Neuronal stem cell (in vitro differentiated cells): Measurements from ENCODE around the gene AATK.
A peak's percentile ranks its signal among the peaks of the same experiment; 100 is the strongest.

ENCODE experiments used
- DNase-seq: peaks from one replicate; pipeline ENCODE4 v3.0.0-alpha.2; 2013; ENCODE audit warnings: low spot score
- H2AFZ ChIP-seq: one replicate; pipeline ENCODE4 v1.6.1; 2013; ENCODE audit warnings: mild to moderate bottlenecking, low read length, inconsistent platforms
- H2AK5ac ChIP-seq: 2 replicates; pipeline ENCODE4 v1.6.1; 2013; ENCODE audit warnings: low read depth, mild to moderate bottlenecking, inconsistent platforms, low read length, moderate library complexity, mixed read lengths
- H2BK120ac ChIP-seq: 2 replicates; pipeline ENCODE4 v1.6.1; 2013; ENCODE audit warnings: low read depth, mild to moderate bottlenecking, inconsistent platforms, low read length, moderate library complexity, mixed read lengths
- H2BK12ac ChIP-seq: one replicate; pipeline ENCODE4 v1.6.1; 2013; ENCODE audit warnings: low read length, inconsistent platforms
- H2BK15ac ChIP-seq: 2 replicates; pipeline ENCODE4 v1.6.1; 2013; ENCODE audit warnings: mild to moderate bottlenecking, low read length, inconsistent platforms, mixed read lengths
- H2BK5ac ChIP-seq: one replicate; pipeline ENCODE4 v1.6.1; 2013; ENCODE audit warnings: inconsistent platforms, mild to moderate bottlenecking, low read length, moderate library complexity
- H3K14ac ChIP-seq: one replicate; pipeline ENCODE4 v1.6.1; 2013; ENCODE audit warnings: low read length, inconsistent platforms
- H3K18ac ChIP-seq: 2 replicates; pipeline ENCODE4 v1.6.1; 2013; ENCODE audit warnings: low read length, inconsistent platforms
- H3K23ac ChIP-seq: 2 replicates; pipeline ENCODE4 v1.6.1; 2013; ENCODE audit warnings: low read depth, mild to moderate bottlenecking, mixed read lengths, low read length, inconsistent platforms; ENCODE audit not compliant: poor library complexity
- H3K27ac ChIP-seq: replicated peaks from 3 replicates; pipeline ENCODE4 v1.5.1; 2013; ENCODE audit warnings: low read length, inconsistent platforms
- H3K27me3 ChIP-seq, 3 experiments: 2 replicates each; pipeline ENCODE4 v1.6.1; 2013; ENCODE audit warnings: low read length in 3 of 3, mild to moderate bottlenecking in 2 of 3, inconsistent platforms in 1 of 3, low read depth in 1 of 3, mixed read lengths in 1 of 3, moderate library complexity in 1 of 3; ENCODE audit not compliant: control insufficient read depth in 3 of 3, insufficient read depth in 3 of 3
- H3K36me3 ChIP-seq, 2 donors: replicated peaks in 1 of 2; 2 replicates each; pipeline ENCODE4 v1.6.1; 2013; ENCODE audit warnings: low read length in 2 of 2; ENCODE audit not compliant: control insufficient read depth in 2 of 2, insufficient read depth in 2 of 2
- H3K4ac ChIP-seq: 2 replicates; pipeline ENCODE4 v1.6.1; 2013; ENCODE audit warnings: inconsistent platforms, mild to moderate bottlenecking, low read length, moderate library complexity
- H3K4me1 ChIP-seq, 2 donors: 1 replicate in 1 of 2; 2 replicates in 1 of 2; pipeline ENCODE4 v1.6.1; 2013; ENCODE audit warnings: low read length in 2 of 2, low read depth in 1 of 2; ENCODE audit not compliant: control insufficient read depth in 2 of 2, insufficient read depth in 1 of 2
- H3K4me2 ChIP-seq: one replicate; pipeline ENCODE4 v1.6.1; 2013; ENCODE audit warnings: mild to moderate bottlenecking, low read length, inconsistent platforms; ENCODE audit not compliant: insufficient read depth, poor library complexity, severe bottlenecking
- H3K4me3 ChIP-seq, 2 donors: 2 replicates each; pipeline ENCODE4 v1.5.1; 2013; ENCODE audit warnings: low read length in 2 of 2, mild to moderate bottlenecking in 2 of 2, inconsistent platforms in 1 of 2, moderate library complexity in 1 of 2
- H3K79me1 ChIP-seq: one replicate; pipeline ENCODE4 v1.6.1; 2013; ENCODE audit warnings: low read depth, mild to moderate bottlenecking, inconsistent platforms, low read length, moderate library complexity
- H3K9ac ChIP-seq: one replicate; pipeline ENCODE4 v1.6.1; 2013; ENCODE audit warnings: mild to moderate bottlenecking, low read depth, low read length, inconsistent platforms; ENCODE audit not compliant: poor library complexity
- H3K9me3 ChIP-seq, 2 donors: replicated peaks in 1 of 2; 2 replicates each; pipeline versions ENCODE3 to v1.6.1; 2013; ENCODE audit warnings: low read length in 2 of 2, mild to moderate bottlenecking in 2 of 2, inconsistent platforms in 1 of 2, low read depth in 1 of 2, mixed read lengths in 1 of 2, moderate library complexity in 1 of 2; ENCODE audit not compliant: control insufficient read depth in 2 of 2, insufficient read depth in 1 of 2
- H4K8ac ChIP-seq: one replicate; pipeline ENCODE4 v1.6.1; 2013; ENCODE audit warnings: low read depth, mild to moderate bottlenecking, inconsistent platforms, low read length, moderate library complexity
- H4K91ac ChIP-seq: one replicate; pipeline ENCODE4 v1.6.1; 2013; ENCODE audit warnings: low read length, low read depth, mild to moderate bottlenecking, inconsistent platforms; ENCODE audit not compliant: poor library complexity
- WGBS, 2 donors: extraction: QIAGEN DNeasy Blood & Tissue Kit; methylation state at CpG; one replicate each; pipeline ENCODE4 v1.1.7; 2013; ENCODE audit warnings: missing lambda C conversion rate in 2 of 2, mixed read lengths in 1 of 2; ENCODE audit not compliant: insufficient read length in 2 of 2, insufficient replicate concordance in 1 of 2; ENCODE audit errors: extremely low coverage in 2 of 2; 5-methylcytosine and 5-hydroxymethylcytosine counted together

Gene AATK

DNA sequence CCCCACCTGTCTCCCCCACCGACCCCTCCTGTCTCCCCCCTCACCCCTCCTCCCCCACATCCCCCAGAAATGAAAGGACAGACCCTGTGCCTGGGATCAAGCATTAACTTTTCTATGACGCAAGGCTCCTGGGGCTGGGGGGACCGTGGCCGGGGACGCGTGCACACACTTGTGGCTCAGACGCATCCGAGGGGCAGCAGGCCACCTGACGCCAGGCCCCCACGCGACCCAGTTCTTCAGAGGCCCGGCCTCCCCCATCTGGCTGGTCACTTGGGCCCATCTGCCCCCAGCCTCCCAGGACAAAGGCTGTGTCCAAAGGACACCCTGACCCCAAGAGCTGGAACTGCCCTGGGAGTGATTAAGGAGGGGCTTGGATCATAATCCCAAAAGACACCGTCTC is 14.7 kb downstream of the AATK start:
- WGBS, 2 donors: no CpG with 5 or more reads among the region's 13 CpGs
- Histone ChIP-seq H3K36me3 (no peaks in the 10 kb centered on the region), H3K79me1 (no peaks in the 10 kb centered on the region), H3K27ac (no peak overlapping the region), H2BK12ac (no peak overlapping the region), H3K4ac (no peak overlapping the region), H3K4me3 (no peak overlapping the region), H3K14ac (no peak overlapping the region), H3K9ac (no peak overlapping the region), H3K9me3 (no peaks in the 10 kb centered on the region), H2BK15ac (no peak overlapping the region), H3K4me2 (no peak overlapping the region), H3K27me3 (no peaks in the 10 kb centered on the region), H3K4me1 (peaks cover 0 to 4% of the 10 kb centered on the region in 2 donors), H4K91ac (no peak overlapping the region), H4K8ac (no peak overlapping the region), H2BK120ac (no peak overlapping the region), H3K23ac (no peak overlapping the region), H2AFZ (no peak overlapping the region), H3K18ac (peak overlapping the region; percentile 57), H2BK5ac (no peak overlapping the region), H2AK5ac (no peak overlapping the region)
- DNase-seq: no peak

DNA sequence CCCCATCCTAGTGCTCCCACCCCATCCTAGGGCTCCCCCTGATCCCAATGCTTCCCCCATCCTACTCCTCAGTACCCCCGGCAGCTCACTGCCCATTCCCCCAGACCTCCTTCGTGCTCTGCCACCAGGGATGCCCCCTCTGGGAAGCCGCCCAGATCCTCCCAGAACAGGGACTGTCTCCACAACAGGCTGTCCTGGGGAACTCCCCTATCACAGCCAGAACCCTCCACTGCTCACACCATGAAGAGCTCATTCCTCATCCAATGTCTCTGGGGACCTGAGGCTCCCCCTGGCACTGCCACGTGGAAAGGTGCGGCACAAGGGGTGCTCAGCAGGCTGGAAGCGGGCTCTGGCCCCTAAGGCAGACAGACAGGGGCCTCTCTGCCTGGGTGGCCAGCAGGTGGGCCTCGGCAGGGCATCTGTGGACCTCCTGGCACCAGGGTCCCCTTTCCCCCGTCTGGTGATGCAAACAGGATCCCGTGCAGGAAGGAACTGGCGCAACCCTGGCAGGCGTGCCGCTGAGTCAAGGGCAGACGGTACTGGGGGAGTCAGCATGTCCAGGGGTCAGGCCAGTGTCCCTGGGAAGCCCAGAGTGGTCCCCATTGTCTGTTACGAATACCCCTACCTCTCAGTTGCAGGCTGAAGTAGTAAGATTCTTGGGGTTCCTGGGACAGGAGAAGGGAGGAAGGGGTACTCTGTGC is 15.5 kb downstream of the AATK start:
- peak overlapping the region; percentile 89 for H3K23ac ChIP-seq
- no peaks in the 10 kb centered on the region for H3K36me3 ChIP-seq
- H2BK5ac ChIP-seq: no peak overlapping the region
- no peak overlapping the region for H4K8ac ChIP-seq
- H2BK12ac ChIP-seq: peak overlapping the region; percentile 14
- H3K4me2 ChIP-seq: no peak overlapping the region
- H2AFZ ChIP-seq: no peak overlapping the region
- H3K4ac ChIP-seq: no peak overlapping the region
- no peak for DNase-seq
- H3K79me1 ChIP-seq: no peaks in the 10 kb centered on the region
- H3K4me3 ChIP-seq: no peak overlapping the region
- H3K27ac ChIP-seq: no peak overlapping the region
- H3K9me3 ChIP-seq: no peaks in the 10 kb centered on the region
- H3K27me3 ChIP-seq: no peaks in the 10 kb centered on the region
- peak overlapping the region; percentile 38 for H3K14ac ChIP-seq
- WGBS, 2 donors: no CpG with 5 or more reads among the region's 14 CpGs
- H2BK120ac ChIP-seq: peak overlapping the region; percentile 47
- H3K18ac ChIP-seq: no peak overlapping the region
- H4K91ac ChIP-seq: no peak overlapping the region
- peak overlapping the region; percentile 44 for H3K9ac ChIP-seq
- H3K4me1 ChIP-seq: peaks cover 0 to 4% of the 10 kb centered on the region in 2 donors
- no peak overlapping the region for H2BK15ac ChIP-seq
- H2AK5ac ChIP-seq: peak overlapping the region; percentile 68

DNA sequence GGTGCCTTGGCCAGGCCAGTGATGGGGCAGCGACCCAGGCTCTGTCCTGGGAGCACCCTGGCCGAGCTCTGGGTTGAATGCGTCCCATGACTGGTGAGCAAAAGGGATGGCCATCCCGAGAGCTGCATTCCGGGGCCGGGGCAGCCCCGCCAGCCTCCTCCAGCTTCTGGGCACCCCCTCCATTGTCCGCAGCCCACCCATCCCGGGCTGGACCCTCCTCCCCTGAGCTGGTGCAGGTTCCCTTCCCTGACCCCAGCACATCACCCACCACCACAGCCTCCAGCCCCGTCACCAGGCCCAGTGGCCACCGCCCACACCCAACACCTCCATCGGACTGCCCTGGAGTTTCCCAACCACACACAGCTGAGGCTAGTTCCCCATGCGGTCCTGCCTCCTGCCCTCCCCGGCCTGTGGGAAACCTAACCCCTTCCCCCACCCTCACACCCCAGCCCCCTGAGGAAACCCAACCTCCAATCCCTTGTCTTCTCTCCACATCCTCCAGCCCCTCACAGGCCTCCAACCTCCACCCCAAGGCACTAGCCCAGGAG is 17.0 kb downstream of the AATK start:
- Histone ChIP-seq H3K4me2 (no peak overlapping the region), H3K4ac (no peak overlapping the region), H3K23ac (peak overlapping the region; percentile 8), H2BK15ac (peak overlapping the region; percentile 30), H3K27ac (no peak overlapping the region), H3K4me1 (peaks cover 2 to 6% of the 10 kb centered on the region in 2 donors), H2BK120ac (no peak overlapping the region), H3K4me3 (no peak overlapping the region), H3K9ac (no peak overlapping the region), H2BK12ac (no peak overlapping the region), H2AFZ (no peak overlapping the region), H3K27me3 (no peaks in the 10 kb centered on the region), H2AK5ac (peak overlapping the region; percentile 63), H3K14ac (peak overlapping the region; percentile 76), H2BK5ac (peak overlapping the region; percentile 66), H3K79me1 (no peaks in the 10 kb centered on the region), H4K91ac (no peak overlapping the region), H4K8ac (no peak overlapping the region), H3K9me3 (no peaks in the 10 kb centered on the region), H3K36me3 (no peaks in the 10 kb centered on the region), H3K18ac (no peak overlapping the region)
- no CpG with 5 or more reads among the region's 14 CpGs for WGBS, 2 donors
- no peak for DNase-seq

DNA sequence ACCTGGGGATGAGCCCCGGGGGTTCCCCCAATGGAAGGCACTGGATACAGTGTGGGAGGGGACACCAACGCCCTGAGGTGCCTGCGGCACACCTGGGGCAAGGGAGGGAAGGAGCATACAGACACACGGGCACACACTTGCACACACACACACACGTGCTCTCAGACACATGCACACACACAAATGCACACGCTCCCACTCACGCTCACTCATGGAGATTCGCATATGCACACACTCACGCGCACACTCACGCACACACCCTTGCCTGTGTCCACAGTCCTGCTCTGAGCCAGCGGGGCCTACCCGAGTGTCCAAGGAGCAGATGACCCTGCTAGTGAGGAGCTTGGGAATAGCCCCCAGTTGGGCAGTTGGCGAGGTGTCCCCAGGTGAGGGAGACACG is 17.4 kb downstream of the AATK start:
- H3K27ac ChIP-seq: no peak overlapping the region
- peak overlapping the region; percentile 76 for H3K14ac ChIP-seq
- no peaks in the 10 kb centered on the region for H3K9me3 ChIP-seq
- no peak overlapping the region for H2BK15ac ChIP-seq
- H3K23ac ChIP-seq: peak overlapping the region; percentile 93
- H3K27me3 ChIP-seq: no peaks in the 10 kb centered on the region
- no peak overlapping the region for H3K4ac ChIP-seq
- no peaks in the 10 kb centered on the region for H3K36me3 ChIP-seq
- no peak overlapping the region for H3K4me3 ChIP-seq
- H3K4me2 ChIP-seq: no peak overlapping the region
- H2AK5ac ChIP-seq: peak overlapping the region; percentile 63
- no peaks in the 10 kb centered on the region for H3K79me1 ChIP-seq
- peaks cover 2 to 7% of the 10 kb centered on the region in 2 donors for H3K4me1 ChIP-seq
- peak overlapping the region; percentile 48 for H4K8ac ChIP-seq
- H2BK5ac ChIP-seq: peak overlapping the region; percentile 66
- H2BK120ac ChIP-seq: no peak overlapping the region
- no CpG with 5 or more reads among the region's 15 CpGs for WGBS, 2 donors
- DNase-seq: no peak
- peak overlapping the region; percentile 73 for H2BK12ac ChIP-seq
- H3K9ac ChIP-seq: no peak overlapping the region
- no peak overlapping the region for H3K18ac ChIP-seq
- no peak overlapping the region for H2AFZ ChIP-seq
- no peak overlapping the region for H4K91ac ChIP-seq
